HepG2 (cell line): Measurements from ENCODE around the gene CA11. TPM values are rescaled to one million over a fixed set of nuclear protein-coding genes. Genes with fewer than 3 reads are reported as not detected.

ENCODE experiments used
- ATAC-seq: fragments of 200-7000 bp; cut with Tn5 transposase; 3 replicates; pipeline ENCODE4 v1.9.1; 2020; ENCODE audit warnings: mild to moderate bottlenecking, moderate library complexity
- BruUV-seq: library from RNA; stranded (reverse); fragments of 400-500 nt; replicated peaks from 2 replicates; lab custom pipeline; 2021; lab: Mats Ljungman, UMichigan
- CTCF ChIA-PET: fragments of 300-600 bp; formaldehyde crosslinking; extraction: SDS; loops from one replicate; lab custom pipeline; 2021; ENCODE audit warnings: low total read pairs, inconsistent platforms, low intra/inter-chr PET ratio; lab: Yijun Ruan, JAX
- POLR2A ChIA-PET: fragments of 350-600 bp; sonication (Branson Sonifier 250); formaldehyde crosslinking; loops from one replicate; lab custom pipeline; 2020; ENCODE audit warnings: antibody characterized with exemption, inconsistent platforms; lab: Yijun Ruan, JAX
- DNase-seq: peaks from one replicate; pipeline ENCODE4 v3.0.0-alpha.2; 2015; ENCODE audit warnings: low spot score
- FAIRE-seq: peaks from 3 replicates; lab custom pipeline; 2011; peaks lifted over from hg19 to GRCh38; lab: Jason Lieb, UNC
- H2AFZ ChIP-seq: one replicate; pipeline ENCODE4 v1.6.1; 2011; ENCODE audit warnings: low read length, inconsistent platforms
- H3K27ac ChIP-seq: fragments of 300-600 bp; 3 replicates; pipeline ENCODE4 v1.8.0; 2011; ENCODE audit warnings: mixed run types, mild to moderate bottlenecking, mixed read lengths, low read length, inconsistent platforms; ENCODE audit not compliant: insufficient read depth; ENCODE audit errors: extremely low read length
- H3K27me3 ChIP-seq, 2 experiments: fragments of 200-600 bp in 1 of 2; 2 replicates in 1 of 2; 3 replicates in 1 of 2; pipeline versions ENCODE4 v1.6.0 to v1.8.0; 2011; ENCODE audit warnings: low read length in 2 of 2, mild to moderate bottlenecking in 2 of 2, moderate library complexity in 2 of 2, inconsistent platforms in 1 of 2; ENCODE audit not compliant: insufficient read depth in 2 of 2, control insufficient read depth in 1 of 2
- H3K36me3 ChIP-seq, 2 experiments: fragments of 200-600 bp in 1 of 2; replicated peaks in 1 of 2; 2 replicates in 1 of 2; 3 replicates in 1 of 2; pipeline versions ENCODE4 v1.5.1 to v1.8.0; 2011; ENCODE audit warnings: low read length in 2 of 2, inconsistent platforms in 1 of 2; ENCODE audit not compliant: insufficient read depth in 2 of 2, control insufficient read depth in 1 of 2
- H3K4me1 ChIP-seq: 2 replicates; pipeline ENCODE4 v1.5.1; 2012; ENCODE audit warnings: low read length, inconsistent platforms; ENCODE audit not compliant: insufficient read depth
- H3K4me2 ChIP-seq: 2 replicates; pipeline ENCODE4 v1.6.0; 2011; ENCODE audit warnings: low read depth, low read length, inconsistent platforms
- H3K4me3 ChIP-seq, 3 experiments: fragments of 200-600 bp in 1 of 3; sonication (generic), shearing (Covaris generic) in 1 of 3; replicated peaks in 1 of 3; 2 replicates each; pipeline ENCODE4 v1.5.1; 2011 to 2016; ENCODE audit warnings: low read length in 3 of 3, inconsistent platforms in 2 of 3, low read depth in 2 of 3, mild to moderate bottlenecking in 2 of 3, control low read depth in 1 of 3, mixed read lengths in 1 of 3; ENCODE audit not compliant: insufficient read depth in 1 of 3
- H3K79me2 ChIP-seq: one replicate; pipeline ENCODE4 v1.6.1; 2011; ENCODE audit warnings: low read length, inconsistent platforms; ENCODE audit not compliant: insufficient read depth
- H3K9ac ChIP-seq: 2 replicates; pipeline ENCODE4 v1.6.0; 2011; ENCODE audit warnings: mild to moderate bottlenecking, low read depth, low read length, inconsistent platforms; ENCODE audit not compliant: insufficient read depth
- H3K9me3 ChIP-seq: 2 replicates; pipeline ENCODE4 v1.5.1; 2012; ENCODE audit warnings: mild to moderate bottlenecking, low read length
- H4K20me1 ChIP-seq: 2 replicates; pipeline ENCODE4 v1.6.0; 2011; ENCODE audit warnings: inconsistent platforms, mild to moderate bottlenecking, low read length, moderate library complexity; ENCODE audit not compliant: insufficient read depth
- AGO1 ChIP-seq: fragments of 200-400 bp; formaldehyde crosslinking; IDR thresholded peaks from 2 replicates; pipeline ENCODE4 v1.6.1; 2017; ENCODE audit warnings: mild to moderate bottlenecking, low read depth, low read length, moderate library complexity; ENCODE audit not compliant: poor library complexity, severe bottlenecking
- AGO2 ChIP-seq: fragments of 200-400 bp; formaldehyde crosslinking; optimal IDR thresholded peaks from 2 replicates; pipeline ENCODE3; 2017; ENCODE audit warnings: mild to moderate bottlenecking, low read depth, low read length, moderate library complexity
- DR1 ChIP-seq: sonication (generic); formaldehyde crosslinking; IDR thresholded peaks from 2 replicates; pipeline ENCODE4 v1.8.0; 2021; ENCODE audit warnings: mild to moderate bottlenecking, missing genetic modification reagents, inconsistent platforms
- GTF2F1 ChIP-seq: fragments of 150-350 bp; IDR thresholded peaks from 2 replicates; pipeline ENCODE4 v1.6.1; 2014; ENCODE audit warnings: low read length
- RBFOX2 ChIP-seq: fragments of 200-400 bp; formaldehyde crosslinking; IDR thresholded peaks from 2 replicates; pipeline ENCODE4 v1.6.1; 2017; ENCODE audit warnings: low read depth, mild to moderate bottlenecking, low read length
- RFX1 ChIP-seq: fragments of 450-650 bp; IDR thresholded peaks from 2 replicates; pipeline ENCODE4 v1.6.1; 2017
- SMARCC2 ChIP-seq: fragments of 450-650 bp; IDR thresholded peaks from 2 replicates; pipeline ENCODE4 v1.6.1; 2017; ENCODE audit warnings: antibody characterized with exemption, mild to moderate bottlenecking
- ZNF20 ChIP-seq: sonication (generic); formaldehyde crosslinking; IDR thresholded peaks from 2 replicates; pipeline ENCODE4 v1.4.0; 2020; ENCODE audit warnings: mild to moderate bottlenecking, moderate library complexity, missing genetic modification reagents
- ZNF451 ChIP-seq: sonication (generic); formaldehyde crosslinking; IDR thresholded peaks from 2 replicates; pipeline ENCODE4 v1.5.0; 2020; ENCODE audit warnings: mild to moderate bottlenecking, missing genetic modification reagents
- ZNF850 ChIP-seq: sonication (generic); formaldehyde crosslinking; conservative IDR thresholded peaks from 2 replicates; pipeline ENCODE4 v1.9.0; 2021; ENCODE audit warnings: mild to moderate bottlenecking, missing genetic modification reagents
- WGBS: methylation state at CpG from one replicate; pipeline ENCODE4 v1.1.6; 2017; ENCODE audit warnings: low lambda C conversion rate; 5-methylcytosine and 5-hydroxymethylcytosine counted together
- in situ Hi-C: cut with HindIII; loops from 2 replicates; pipeline ENCODE4 v1.10.0; 2017; ENCODE audit warnings: low pct_unique_long_range_greater_than_20kb; ENCODE audit not compliant: extremely low pct_ligation_motif_present
- intact Hi-C: fragments of 100-400 bp; cut with micrococcal nuclease; formaldehyde crosslinking; loops from one replicate; pipeline ENCODE4 v1.10.0; 2022; ENCODE audit not compliant: unreplicated experiment
- polyA plus RNA-seq, 8 experiments: library from polyadenylated mRNA; depleted of rRNA in 3 of 8; stranded (reverse) in 7 of 8; unstranded in 1 of 8; fragments of >200 nt; fragmentation: Illumina TruSeq in 4 of 8; extraction: Trizol in 4 of 8; gene quantifications; 2 replicates each; pipeline versions ENCODE4 v1.2.1 to v1.2.3, GENCODE V29; 2011 to 2016; ENCODE audit warnings: low read depth in 4 of 8, missing spikeins in 1 of 8, mixed read lengths in 1 of 8; ENCODE audit not compliant: insufficient read depth in 1 of 8
- total RNA-seq, 5 experiments: library from RNA; depleted of rRNA; stranded (reverse); fragments of >200 nt; fragmentation: Illumina TruSeq; extraction: Trizol; gene quantifications; 2 replicates each; pipeline ENCODE4 v1.2.3, GENCODE V29; 2016; ENCODE audit warnings: low read depth in 1 of 5
- TF ChIP-seq, protein P1 (sequence below): sonication (generic); formaldehyde crosslinking; IDR thresholded peaks from 2 replicates; pipeline ENCODE4 v1.9.0; 2021; ENCODE audit warnings: missing genetic modification reagents, mild to moderate bottlenecking, borderline replicate concordance
- TF ChIP-seq, protein P2 (sequence below): sonication (generic); formaldehyde crosslinking; IDR thresholded peaks from 2 replicates; pipeline ENCODE4 v1.5.0; 2020; ENCODE audit warnings: missing genetic modification reagents

The CA11 gene
- total and polyA plus RNA-seq, 2 of the 13 experiments (the other 11 are each of a cell fraction or from before 2014, with no cell fraction given), result 0.41 to 0.58 TPM

- no TSS peak for BruUV-seq
- no peak overlapping the region for H3K9ac ChIP-seq
- no peaks in the 10 kb centered on the region for H3K27me3 ChIP-seq
- FAIRE-seq, result no peak
- intact Hi-C loops, result no loop called here
- no peak overlapping the region for H3K4me3 ChIP-seq
- CTCF ChIA-PET, result no interaction called here
- POLR2A ChIA-PET, result interaction anchor here (1.0 to 5.8 kb wide), 3 partner anchors 11 to 15 kb away, joined by 3 to 61 read pairs (median 3); partner anchors contain the start of genes FAM83E, RPL18 and SPHK2
- H3K9me3 ChIP-seq, result no peaks in the 10 kb centered on the region
- H3K27ac ChIP-seq, result no peak overlapping the region
- no peaks in the 10 kb centered on the region for H4K20me1 ChIP-seq
- in situ Hi-C loops, result no loop called here
- H3K79me2 ChIP-seq, result no peaks in the 10 kb centered on the region
- H3K4me2 ChIP-seq, result no peak overlapping the region
- H3K4me1 ChIP-seq, result peaks cover 63% of the 10 kb centered on the region
- H3K36me3 ChIP-seq, result no peaks in the 10 kb centered on the region
- DNase-seq, result no peak
- WGBS, result 95% methylated on average over 39 of the region's 47 CpGs
- no peak for ATAC-seq
- H2AFZ ChIP-seq, result no peak overlapping the region
- TF ChIP-seq AGO2 (peak; percentile 62), RBFOX2 (peak; percentile 44; the same call in 1 of the 2 replicates), GTF2F1 (no peak), ZNF20 (CRISPR knock-in tag) (no peak), SMARCC2 (no peak), ZNF850 (no peak), RFX1 (no peak), ZNF451 (CRISPR knock-in tag) (no peak), AGO1 (peak; percentile 62), DR1 (no peak)
- TF ChIP-seq, protein P1, sequence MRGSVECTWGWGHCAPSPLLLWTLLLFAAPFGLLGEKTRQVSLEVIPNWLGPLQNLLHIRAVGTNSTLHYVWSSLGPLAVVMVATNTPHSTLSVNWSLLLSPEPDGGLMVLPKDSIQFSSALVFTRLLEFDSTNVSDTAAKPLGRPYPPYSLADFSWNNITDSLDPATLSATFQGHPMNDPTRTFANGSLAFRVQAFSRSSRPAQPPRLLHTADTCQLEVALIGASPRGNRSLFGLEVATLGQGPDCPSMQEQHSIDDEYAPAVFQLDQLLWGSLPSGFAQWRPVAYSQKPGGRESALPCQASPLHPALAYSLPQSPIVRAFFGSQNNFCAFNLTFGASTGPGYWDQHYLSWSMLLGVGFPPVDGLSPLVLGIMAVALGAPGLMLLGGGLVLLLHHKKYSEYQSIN, result no peak
- TF ChIP-seq, protein P2, sequence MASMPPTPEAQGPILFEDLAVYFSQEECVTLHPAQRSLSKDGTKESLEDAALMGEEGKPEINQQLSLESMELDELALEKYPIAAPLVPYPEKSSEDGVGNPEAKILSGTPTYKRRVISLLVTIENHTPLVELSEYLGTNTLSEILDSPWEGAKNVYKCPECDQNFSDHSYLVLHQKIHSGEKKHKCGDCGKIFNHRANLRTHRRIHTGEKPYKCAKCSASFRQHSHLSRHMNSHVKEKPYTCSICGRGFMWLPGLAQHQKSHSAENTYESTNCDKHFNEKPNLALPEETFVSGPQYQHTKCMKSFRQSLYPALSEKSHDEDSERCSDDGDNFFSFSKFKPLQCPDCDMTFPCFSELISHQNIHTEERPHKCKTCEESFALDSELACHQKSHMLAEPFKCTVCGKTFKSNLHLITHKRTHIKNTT (CRISPR knock-in tag), result no peak
Measured at GRCh38 chr19:48630296-48631063, 15.5 kb downstream of the CA11 start.
